HepG2 (cell line): ENCODE data around the gene SETD1A. TPM values are rescaled to one million over a fixed set of nuclear protein-coding genes. Genes with fewer than 3 reads are reported as not detected.

Experiments used
- GFI1 ChIP-seq: sonication (generic); formaldehyde crosslinking; IDR thresholded peaks from 2 replicates; pipeline ENCODE4 v1.5.0; 2020; ENCODE audit warnings: missing genetic modification reagents, mild to moderate bottlenecking, borderline replicate concordance
- KDM1A ChIP-seq: IDR thresholded peaks from 2 replicates; pipeline ENCODE4 v1.6.1; 2016; ENCODE audit warnings: missing compliant biosample characterization
- LCORL ChIP-seq, 2 experiments: fragments of 450-650 bp in 1 of 2; sonication (generic) in 1 of 2; formaldehyde crosslinking in 1 of 2; IDR thresholded peaks; 2 replicates each; pipeline versions ENCODE4 v1.5.0 to v1.6.1; 2017 to 2020; ENCODE audit warnings: antibody characterized with exemption in 1 of 2, missing genetic modification reagents in 1 of 2
- MAX ChIP-seq: IDR thresholded peaks from 2 replicates; pipeline ENCODE4 v1.6.1; 2012; ENCODE audit warnings: inconsistent platforms
- MIER3 ChIP-seq: IDR thresholded peaks from 2 replicates; pipeline ENCODE4 v1.6.1; 2016; ENCODE audit warnings: missing compliant biosample characterization, borderline replicate concordance
- MTF2 ChIP-seq: sonication (generic); formaldehyde crosslinking; IDR thresholded peaks from 2 replicates; pipeline ENCODE4 v1.5.0; 2020; ENCODE audit warnings: missing genetic modification reagents, borderline replicate concordance
- MXD1 ChIP-seq: sonication (generic); formaldehyde crosslinking; IDR thresholded peaks from 2 replicates; pipeline ENCODE4 v1.4.0; 2020; ENCODE audit warnings: mild to moderate bottlenecking, missing genetic modification reagents
- PLRG1 ChIP-seq: fragments of 450-650 bp; conservative IDR thresholded peaks from 2 replicates; pipeline ENCODE4 v1.6.1; 2016
- POLR2A ChIP-seq, 2 experiments: IDR thresholded peaks; 2 replicates each; pipeline ENCODE4 v1.6.1; 2011; ENCODE audit warnings: low read depth in 2 of 2, low read length in 2 of 2, mild to moderate bottlenecking in 1 of 2, moderate library complexity in 1 of 2; ENCODE audit not compliant: insufficient read depth in 1 of 2
- RBM22 ChIP-seq: fragments of 200-400 bp; formaldehyde crosslinking; optimal IDR thresholded peaks from 2 replicates; pipeline ENCODE3; 2017; ENCODE audit warnings: mild to moderate bottlenecking, low read length, moderate library complexity
- SMAD3 ChIP-seq: sonication (generic); formaldehyde crosslinking; IDR thresholded peaks from 2 replicates; pipeline ENCODE4 v1.4.0; 2020; ENCODE audit warnings: missing genetic modification reagents
- SNAPC2 ChIP-seq: sonication (generic); formaldehyde crosslinking; IDR thresholded peaks from 2 replicates; pipeline ENCODE4 v1.8.1; 2022; ENCODE audit warnings: mild to moderate bottlenecking, missing genetic modification reagents
- TAF1 ChIP-seq: sonication (generic); formaldehyde crosslinking; IDR thresholded peaks from 2 replicates; pipeline ENCODE4 v1.4.0; 2020; ENCODE audit warnings: missing genetic modification reagents
- TEAD2 ChIP-seq: sonication (generic); formaldehyde crosslinking; IDR thresholded peaks from 2 replicates; pipeline ENCODE4 v1.9.0; 2021; ENCODE audit warnings: missing genetic modification reagents
- TOE1 ChIP-seq: sonication (generic); formaldehyde crosslinking; IDR thresholded peaks from 2 replicates; pipeline ENCODE4 v1.4.0; 2020; ENCODE audit warnings: mild to moderate bottlenecking, missing genetic modification reagents
- ZBTB3 ChIP-seq: sonication (generic); formaldehyde crosslinking; IDR thresholded peaks from 2 replicates; pipeline ENCODE4 v1.4.0; 2020; ENCODE audit warnings: low read depth, mild to moderate bottlenecking, moderate library complexity, missing genetic modification reagents, borderline replicate concordance
- ZNF333 ChIP-seq: sonication (generic); formaldehyde crosslinking; IDR thresholded peaks from 2 replicates; pipeline ENCODE4 v1.4.0; 2020; ENCODE audit warnings: mild to moderate bottlenecking, missing genetic modification reagents, borderline replicate concordance
- ZNF530 ChIP-seq: sonication (generic); formaldehyde crosslinking; IDR thresholded peaks from 2 replicates; pipeline ENCODE4 v1.5.0; 2020; ENCODE audit warnings: low read depth, mild to moderate bottlenecking, missing genetic modification reagents
- ZNF549 ChIP-seq: sonication (generic); formaldehyde crosslinking; IDR thresholded peaks from 2 replicates; pipeline ENCODE4 v1.5.0; 2020; ENCODE audit warnings: missing genetic modification reagents
- ZNF563 ChIP-seq: sonication (generic); formaldehyde crosslinking; IDR thresholded peaks from 2 replicates; pipeline ENCODE4 v1.8.0; 2022; ENCODE audit warnings: mild to moderate bottlenecking, moderate library complexity, missing genetic modification reagents
- ZNF644 ChIP-seq: IDR thresholded peaks from 2 replicates; pipeline ENCODE4 v1.6.1; 2016; ENCODE audit warnings: low read depth
- ZZZ3 ChIP-seq: sonication (generic); formaldehyde crosslinking; IDR thresholded peaks from 2 replicates; pipeline ENCODE4 v1.4.0; 2020; ENCODE audit warnings: missing genetic modification reagents, mild to moderate bottlenecking, borderline replicate concordance
- polyA plus RNA-seq, 8 experiments: library from polyadenylated mRNA; depleted of rRNA in 3 of 8; stranded (reverse) in 7 of 8; unstranded in 1 of 8; fragments of >200 nt; fragmentation: Illumina TruSeq in 4 of 8; extraction: Trizol in 4 of 8; gene quantifications; 2 replicates each; pipeline versions ENCODE4 v1.2.1 to v1.2.3, GENCODE V29; 2011 to 2016; ENCODE audit warnings: low read depth in 4 of 8, missing spikeins in 1 of 8, mixed read lengths in 1 of 8; ENCODE audit not compliant: insufficient read depth in 1 of 8
- total RNA-seq, 5 experiments: library from RNA; depleted of rRNA; stranded (reverse); fragments of >200 nt; fragmentation: Illumina TruSeq; extraction: Trizol; gene quantifications; 2 replicates each; pipeline ENCODE4 v1.2.3, GENCODE V29; 2016; ENCODE audit warnings: low read depth in 1 of 5
- TF ChIP-seq, protein P1 (sequence below): sonication (generic); formaldehyde crosslinking; IDR thresholded peaks from 2 replicates; pipeline ENCODE4 v1.4.0; 2020; ENCODE audit warnings: mild to moderate bottlenecking, missing genetic modification reagents
- TF ChIP-seq, protein P2 (sequence below): fragments of 450-650 bp; IDR thresholded peaks from 2 replicates; pipeline ENCODE4 v1.6.1; 2016

Gene SETD1A
- total and polyA plus RNA-seq, 2 of the 13 experiments (the other 11 are each of a cell fraction or from before 2014, with no cell fraction given) = 3.8 to 5.6 TPM

GRCh38 chr16:30953511-30954124 is 3.9 kb upstream of the SETD1A start (continued):
- TF ChIP-seq MXD1 (CRISPR knock-in tag) (peak; percentile 62; the same call in 1 of the 2 replicates), LCORL (IDR thresholded peaks at IDR 0.05) (no peak), LCORL (CRISPR knock-in tag; IDR thresholded peaks at IDR 0.05) (peak; percentile 47; the same call in 1 of the 2 replicates), TOE1 (CRISPR knock-in tag) (peak; percentile 62; the same call in 1 of the 2 replicates), ZZZ3 (CRISPR knock-in tag) (no peak), PLRG1 (no peak), TAF1 (no peak; the same call in 1 of the 2 replicates), SNAPC2 (no peak), MTF2 (CRISPR knock-in tag) (no peak), MIER3 (no peak; the same call in 1 of the 2 replicates), ZBTB3 (CRISPR knock-in tag) (peak; percentile 85; the same call in 1 of the 2 replicates), POLR2A (IDR thresholded peaks at IDR 0.05; ENCODE audit: insufficient read depth in 1 of 2, low read depth in 2 of 2, low read length in 2 of 2) (no peak), ZNF530 (no peak), MAX (no peak), ZNF644 (CRISPR knock-in tag) (peak; percentile 72; the same call in 1 of the 2 replicates), GFI1 (no peak), ZNF549 (no peak), ZNF333 (CRISPR knock-in tag) (no peak), TEAD2 (no peak), ZNF563 (no peak; the same call in 1 of the 2 replicates), RBM22 (peak; percentile 46), SMAD3 (CRISPR knock-in tag) (no peak), KDM1A (CRISPR knock-in tag) (no peak)
- TF ChIP-seq, protein P1, sequence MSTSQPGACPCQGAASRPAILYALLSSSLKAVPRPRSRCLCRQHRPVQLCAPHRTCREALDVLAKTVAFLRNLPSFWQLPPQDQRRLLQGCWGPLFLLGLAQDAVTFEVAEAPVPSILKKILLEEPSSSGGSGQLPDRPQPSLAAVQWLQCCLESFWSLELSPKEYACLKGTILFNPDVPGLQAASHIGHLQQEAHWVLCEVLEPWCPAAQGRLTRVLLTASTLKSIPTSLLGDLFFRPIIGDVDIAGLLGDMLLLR = peak; percentile 34; the same call in 1 of the 2 replicates
- TF ChIP-seq, protein P2, sequence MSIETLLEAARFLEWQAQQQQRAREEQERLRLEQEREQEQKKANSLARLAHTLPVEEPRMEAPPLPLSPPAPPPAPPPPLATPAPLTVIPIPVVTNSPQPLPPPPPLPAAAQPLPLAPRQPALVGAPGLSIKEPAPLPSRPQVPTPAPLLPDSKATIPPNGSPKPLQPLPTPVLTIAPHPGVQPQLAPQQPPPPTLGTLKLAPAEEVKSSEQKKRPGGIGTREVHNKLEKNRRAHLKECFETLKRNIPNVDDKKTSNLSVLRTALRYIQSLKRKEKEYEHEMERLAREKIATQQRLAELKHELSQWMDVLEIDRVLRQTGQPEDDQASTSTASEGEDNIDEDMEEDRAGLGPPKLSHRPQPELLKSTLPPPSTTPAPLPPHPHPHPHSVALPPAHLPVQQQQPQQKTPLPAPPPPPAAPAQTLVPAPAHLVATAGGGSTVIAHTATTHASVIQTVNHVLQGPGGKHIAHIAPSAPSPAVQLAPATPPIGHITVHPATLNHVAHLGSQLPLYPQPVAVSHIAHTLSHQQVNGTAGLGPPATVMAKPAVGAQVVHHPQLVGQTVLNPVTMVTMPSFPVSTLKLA = no peak
